Nephron (organoid): ENCODE measurements around the gene PCDH1.
A peak's percentile ranks its signal among the peaks of the same experiment; 100 is the strongest.

Experiments
- H3K27ac Mint-ChIP-seq, 3 experiments: 2 replicates each; pipeline ENCODE4 v1.8.0; 2020; ENCODE audit warnings: mixed read lengths in 3 of 3, mild to moderate bottlenecking in 2 of 3, moderate library complexity in 1 of 3
- H3K27me3 Mint-ChIP-seq: 2 replicates; pipeline ENCODE4 v1.8.0; 2021; ENCODE audit warnings: low read depth, mild to moderate bottlenecking, moderate library complexity, mixed read lengths
- H3K36me3 Mint-ChIP-seq: 2 replicates; pipeline ENCODE4 v1.8.0; 2020; ENCODE audit warnings: low read depth, mixed read lengths
- H3K4me1 Mint-ChIP-seq: 2 replicates; pipeline ENCODE4 v1.8.0; 2020; ENCODE audit warnings: mixed read lengths
- H3K4me3 Mint-ChIP-seq, 3 experiments: 2 replicates each; pipeline ENCODE4 v1.8.0; 2020; ENCODE audit warnings: mild to moderate bottlenecking in 3 of 3, mixed read lengths in 3 of 3, moderate library complexity in 2 of 3
- H3K9me3 Mint-ChIP-seq: 2 replicates; pipeline ENCODE4 v1.8.0; 2020; ENCODE audit warnings: mixed read lengths
- TF ChIP-seq, protein P1 (sequence below), 3 experiments: fragments of 200-600 bp; sonication (generic); IDR thresholded peaks; one replicate each; pipeline ENCODE4 v1.5.0; 2021; ENCODE audit warnings: antibody characterized with exemption in 3 of 3; ENCODE audit not compliant: unreplicated experiment in 3 of 3

Gene PCDH1

DNA sequence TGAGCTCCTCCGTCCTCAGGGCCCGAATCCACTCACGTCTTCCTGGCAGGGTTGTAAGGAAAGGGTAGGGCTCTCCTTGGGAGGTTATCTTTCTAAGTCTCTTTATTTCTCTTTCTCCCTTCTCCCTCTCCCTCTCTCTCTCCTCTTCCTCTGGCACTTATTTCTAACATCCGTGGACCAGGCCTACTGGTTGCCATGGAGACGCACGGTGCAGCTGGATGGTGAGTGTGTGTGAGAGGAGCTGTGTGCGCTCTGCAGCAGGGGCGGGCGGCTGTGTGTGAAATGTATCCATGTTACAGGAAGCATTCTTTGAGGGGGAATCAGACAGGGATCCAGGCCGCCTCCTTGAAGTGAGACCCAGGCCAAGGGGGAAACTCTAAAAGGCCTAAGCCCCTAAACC is 32.2 kb downstream of the PCDH1 start:
- no peaks in the 10 kb centered on the region for H3K9me3 Mint-ChIP-seq
- H3K4me1 Mint-ChIP-seq: peaks cover 9% of the 10 kb centered on the region
- TF ChIP-seq, protein P1, sequence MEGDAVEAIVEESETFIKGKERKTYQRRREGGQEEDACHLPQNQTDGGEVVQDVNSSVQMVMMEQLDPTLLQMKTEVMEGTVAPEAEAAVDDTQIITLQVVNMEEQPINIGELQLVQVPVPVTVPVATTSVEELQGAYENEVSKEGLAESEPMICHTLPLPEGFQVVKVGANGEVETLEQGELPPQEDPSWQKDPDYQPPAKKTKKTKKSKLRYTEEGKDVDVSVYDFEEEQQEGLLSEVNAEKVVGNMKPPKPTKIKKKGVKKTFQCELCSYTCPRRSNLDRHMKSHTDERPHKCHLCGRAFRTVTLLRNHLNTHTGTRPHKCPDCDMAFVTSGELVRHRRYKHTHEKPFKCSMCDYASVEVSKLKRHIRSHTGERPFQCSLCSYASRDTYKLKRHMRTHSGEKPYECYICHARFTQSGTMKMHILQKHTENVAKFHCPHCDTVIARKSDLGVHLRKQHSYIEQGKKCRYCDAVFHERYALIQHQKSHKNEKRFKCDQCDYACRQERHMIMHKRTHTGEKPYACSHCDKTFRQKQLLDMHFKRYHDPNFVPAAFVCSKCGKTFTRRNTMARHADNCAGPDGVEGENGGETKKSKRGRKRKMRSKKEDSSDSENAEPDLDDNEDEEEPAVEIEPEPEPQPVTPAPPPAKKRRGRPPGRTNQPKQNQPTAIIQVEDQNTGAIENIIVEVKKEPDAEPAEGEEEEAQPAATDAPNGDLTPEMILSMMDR (IDR thresholded peaks at IDR 0.05; ENCODE audit: unreplicated experiment in 3 of 3): no peak
- H3K27me3 Mint-ChIP-seq: peaks cover 5% of the 10 kb centered on the region
- H3K4me3 Mint-ChIP-seq: peak overlapping the region in 2 of 3 experiments; percentile 42 to 56
- H3K36me3 Mint-ChIP-seq: no peaks in the 10 kb centered on the region
- peak overlapping the region in 2 of 3 experiments; percentile 4 to 6 for H3K27ac Mint-ChIP-seq

DNA sequence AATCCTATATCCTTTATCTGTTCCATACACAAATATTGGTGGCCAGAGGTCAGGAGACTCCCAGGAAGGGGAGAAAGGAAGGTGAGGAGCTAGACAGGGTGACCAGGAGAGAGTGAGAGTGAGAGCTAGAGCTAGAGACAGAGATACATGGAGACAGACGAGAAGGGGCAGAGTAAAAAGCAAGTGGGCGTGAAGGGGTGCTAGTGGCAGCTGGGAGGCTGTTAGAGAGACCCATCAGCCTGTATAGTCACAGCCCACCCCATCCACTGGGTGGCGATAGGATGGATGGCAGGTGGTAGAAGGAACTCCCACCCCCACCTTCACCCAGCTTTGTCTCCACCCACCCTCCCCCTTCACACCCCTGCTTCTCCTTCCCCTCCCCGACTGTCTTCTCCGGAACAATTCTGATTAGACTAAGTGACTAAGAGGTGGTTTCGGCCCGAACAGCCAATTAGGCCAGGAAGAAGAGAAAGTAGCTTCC is 32.8 kb downstream of the PCDH1 start:
- no peaks in the 10 kb centered on the region for H3K36me3 Mint-ChIP-seq

DNA sequence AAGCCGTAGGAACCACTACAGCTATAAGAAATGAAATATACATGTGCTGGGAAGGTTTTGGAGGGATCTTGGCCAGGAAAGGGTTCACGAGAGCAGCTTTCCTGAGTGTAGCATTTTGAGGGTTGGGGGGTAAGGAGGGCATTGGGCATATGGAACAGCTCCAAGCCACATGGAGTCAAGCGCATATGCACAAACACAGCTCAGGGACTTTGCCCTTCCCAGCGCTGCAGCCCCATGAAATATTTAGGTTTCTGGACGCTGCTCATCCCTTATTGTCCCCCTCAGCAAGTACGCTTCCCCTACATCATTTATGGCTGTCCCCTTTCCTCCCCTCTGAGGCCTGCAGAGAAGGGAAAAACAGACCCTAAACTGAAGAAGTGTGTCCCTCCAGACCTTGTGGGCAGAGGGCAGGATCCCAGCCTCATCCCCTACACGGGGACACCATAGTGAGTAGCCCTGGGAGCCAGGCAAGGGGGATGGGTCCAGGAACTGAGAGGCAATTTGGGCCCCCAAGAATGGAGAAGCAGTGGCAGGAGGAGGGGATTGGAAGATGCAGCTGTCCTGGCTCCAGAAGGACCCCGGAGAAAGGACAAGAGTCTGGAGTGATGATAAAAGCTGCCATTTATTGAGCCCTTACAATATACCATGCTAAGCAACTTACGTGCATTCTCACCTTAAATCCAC is 33.7 kb downstream of the PCDH1 start:
- peaks cover 10% of the 10 kb centered on the region for H3K27me3 Mint-ChIP-seq
- peaks cover 18% of the 10 kb centered on the region for H3K4me1 Mint-ChIP-seq

More for the DNA sequence above, 32.8 kb downstream of the PCDH1 start:
- Mint-ChIP-seq H3K27ac (peak overlapping the region in 1 of 3 experiments; percentile 6), H3K9me3 (no peaks in the 10 kb centered on the region), H3K4me3 (peak overlapping the region in 2 of 3 experiments; percentile 17 to 32), H3K27me3 (peaks cover 8% of the 10 kb centered on the region), H3K4me1 (peaks cover 14% of the 10 kb centered on the region)
- TF ChIP-seq, protein P1 (IDR thresholded peaks at IDR 0.05; ENCODE audit: unreplicated experiment in 3 of 3): no peak

DNA sequence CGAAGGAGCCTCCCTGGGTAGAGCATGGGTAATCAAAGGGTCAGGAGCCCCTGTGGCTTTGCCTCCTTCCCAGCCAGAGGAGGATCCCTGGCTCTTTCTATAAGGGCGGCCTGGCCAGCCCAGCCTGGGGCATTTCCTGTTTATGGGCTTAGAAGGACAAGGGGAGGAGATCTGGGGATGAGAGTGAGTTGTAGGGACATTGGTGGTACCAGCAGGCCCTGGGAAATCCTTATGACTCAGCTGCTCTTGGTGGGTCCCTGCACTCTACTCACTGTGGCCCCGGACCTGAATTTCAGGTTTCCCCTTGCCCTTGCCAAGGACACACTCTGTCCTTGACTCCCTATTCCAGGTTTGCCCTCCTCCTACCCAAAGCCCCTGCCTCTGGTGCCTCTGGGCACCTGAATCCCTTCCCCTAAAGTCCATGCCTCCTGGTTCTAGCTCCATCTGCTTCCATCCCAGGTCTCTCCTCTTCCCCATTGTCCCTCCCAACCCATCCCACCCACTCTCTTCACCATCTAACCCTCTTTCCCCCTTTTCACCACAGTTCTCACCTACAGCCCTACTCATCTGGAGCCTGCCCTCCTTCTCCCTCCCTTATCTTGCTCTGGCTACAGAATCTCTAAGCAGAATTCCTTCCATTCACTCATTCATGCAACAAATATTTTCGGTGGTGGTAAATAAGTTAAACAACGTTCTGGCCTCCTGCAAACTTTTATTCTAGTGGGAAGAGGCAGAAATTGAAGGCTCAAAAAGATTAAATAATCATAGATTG is 34.9 kb downstream of the PCDH1 start:
- Mint-ChIP-seq H3K4me3 (no peak overlapping the region), H3K27me3 (peaks cover 15% of the 10 kb centered on the region), H3K36me3 (no peaks in the 10 kb centered on the region), H3K27ac (no peak overlapping the region), H3K4me1 (peaks cover 23% of the 10 kb centered on the region), H3K9me3 (no peaks in the 10 kb centered on the region)
- TF ChIP-seq, protein P1 (IDR thresholded peaks at IDR 0.05; ENCODE audit: unreplicated experiment in 3 of 3): no peak

More for the DNA sequence above, 33.7 kb downstream of the PCDH1 start:
- TF ChIP-seq, protein P1 (IDR thresholded peaks at IDR 0.05; ENCODE audit: unreplicated experiment in 3 of 3): no peak
- no peaks in the 10 kb centered on the region for H3K9me3 Mint-ChIP-seq
- no peak overlapping the region for H3K4me3 Mint-ChIP-seq
- no peak overlapping the region for H3K27ac Mint-ChIP-seq
- no peaks in the 10 kb centered on the region for H3K36me3 Mint-ChIP-seq

DNA sequence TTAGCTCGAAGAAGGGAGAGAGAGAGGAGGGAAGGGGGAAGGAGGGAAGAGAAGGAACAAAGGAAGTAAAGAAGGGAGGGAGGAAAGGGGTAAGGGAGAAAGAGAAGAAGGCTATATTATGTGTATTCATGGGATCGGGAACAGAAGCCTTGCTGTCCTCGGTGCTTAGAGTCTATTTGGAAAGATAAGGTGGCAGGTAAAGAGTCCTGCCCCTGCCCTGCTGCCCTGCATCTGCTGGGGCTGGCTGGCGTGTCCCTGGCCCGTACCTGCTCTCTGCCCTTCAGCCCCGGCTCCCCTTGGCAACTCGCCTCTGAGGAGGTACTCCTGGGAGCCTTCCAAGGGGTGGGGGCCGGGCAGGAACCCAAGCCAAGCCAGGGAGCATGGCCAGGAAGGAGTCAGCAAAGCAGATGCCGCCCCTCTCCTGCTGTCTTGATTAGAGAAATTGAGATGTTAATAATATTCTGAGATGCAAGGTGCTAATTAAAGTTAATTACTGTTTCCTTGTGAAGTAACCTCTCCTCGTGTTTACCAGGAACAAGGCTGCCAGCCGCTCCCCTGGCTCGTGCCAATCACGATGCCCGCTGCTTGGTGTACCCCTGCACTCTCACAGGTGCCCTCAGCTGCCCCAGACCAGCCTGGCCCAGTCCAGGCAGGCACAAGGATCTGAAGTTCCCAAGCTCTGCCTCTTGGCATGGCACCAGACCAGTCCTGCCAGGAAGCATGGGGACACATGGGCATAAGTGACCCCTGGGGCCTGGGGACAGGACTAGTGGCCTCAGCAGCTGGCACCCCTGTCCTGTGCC is 36.6 kb downstream of the PCDH1 start:
- no peaks in the 10 kb centered on the region for H3K9me3 Mint-ChIP-seq
- TF ChIP-seq, protein P1 (IDR thresholded peaks at IDR 0.05; ENCODE audit: unreplicated experiment in 3 of 3): no peak
- H3K4me3 Mint-ChIP-seq: no peak overlapping the region
- H3K4me1 Mint-ChIP-seq: peaks cover 29% of the 10 kb centered on the region
- H3K27ac Mint-ChIP-seq: peak overlapping the region in 1 of 3 experiments; percentile 19
- H3K27me3 Mint-ChIP-seq: peaks cover 19% of the 10 kb centered on the region
- no peaks in the 10 kb centered on the region for H3K36me3 Mint-ChIP-seq
